ENCODE results near the gene SLC6A13.
"Not testable (repeated sequence)": the region's sequence is repeated elsewhere in the genome, so short reads cannot be mapped to it uniquely, and the experiment has no call there.

The SLC6A13 gene

DNA sequence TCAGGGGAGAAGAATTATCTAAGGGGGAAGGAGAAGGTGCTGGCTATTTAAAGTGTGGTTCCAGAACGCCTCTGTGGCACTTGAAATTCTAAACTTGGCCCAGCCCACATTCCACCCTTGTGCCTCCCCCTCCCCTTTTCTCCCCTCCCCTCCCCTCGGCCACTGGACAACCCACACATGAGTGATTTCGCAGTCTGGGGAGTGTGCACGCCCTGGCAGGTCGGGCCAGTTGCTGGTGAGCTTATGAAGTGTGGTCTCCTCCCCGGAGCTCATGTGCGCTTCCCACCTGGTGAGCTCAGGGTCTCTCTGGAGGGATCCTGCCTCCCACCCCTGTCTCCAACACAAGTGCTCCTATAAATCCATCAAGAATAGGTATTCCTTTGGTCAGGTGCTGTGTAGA is at the start of gene SLC6A13:
TSS of gene SLC6A13 (minus strand) at position 20 of the 400 bp plus-strand sequence. CDS start 2,784 bp downstream, outside the sequence.
- no peak for DNase-seq (ENCODE audit: low read depth)

DNA sequence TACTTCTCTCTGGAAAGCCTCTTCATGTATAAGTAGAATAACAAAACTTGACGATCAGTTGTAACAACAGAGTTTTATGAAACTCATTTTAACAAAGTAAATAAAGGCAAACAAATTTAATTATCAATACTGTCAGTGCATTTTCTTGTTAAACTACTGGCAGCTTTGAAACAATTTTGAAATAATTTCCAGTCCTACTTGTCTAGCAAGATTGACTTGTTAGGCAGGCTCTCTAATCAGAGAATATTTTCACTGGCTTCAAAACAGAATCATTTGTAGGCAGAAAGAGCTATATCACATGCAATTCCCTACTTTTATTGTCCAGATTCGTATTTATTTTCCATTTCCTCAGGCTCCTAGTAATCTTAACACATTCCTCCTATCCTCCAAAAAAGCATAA is 45.9 kb upstream of the SLC6A13 start:
- no peak for DNase-seq (ENCODE audit: low read depth)

- no peak for DNase-seq (ENCODE audit: low read depth)
Observed at GRCh38 chr12:307406-307805, 44.8 kb upstream of the SLC6A13 start.

- no peak for DNase-seq (ENCODE audit: low read depth)
Observed at GRCh38 chr12:304805-305204, 42.2 kb upstream of the SLC6A13 start.

DNA sequence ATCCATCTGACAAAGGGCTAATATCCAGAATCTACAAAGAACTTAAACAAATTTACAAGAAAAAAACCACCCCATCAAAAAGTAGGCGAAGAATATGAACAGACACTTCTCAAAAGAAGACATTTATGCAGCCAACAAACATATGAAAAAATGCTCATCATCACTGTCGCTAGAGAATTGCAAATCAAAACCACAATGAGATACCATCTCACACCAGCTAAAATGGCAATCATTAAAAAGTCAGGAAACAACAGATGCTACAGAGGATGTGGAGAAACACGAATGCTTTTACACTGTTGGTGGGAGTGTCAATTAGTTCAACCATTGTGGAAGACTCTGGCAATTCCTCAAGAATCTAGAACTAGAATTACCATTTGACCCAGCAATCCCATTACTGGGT is 40.1 kb upstream of the SLC6A13 start:
- DNase-seq (ENCODE audit: low read depth) = not testable (repeated sequence)

DNA sequence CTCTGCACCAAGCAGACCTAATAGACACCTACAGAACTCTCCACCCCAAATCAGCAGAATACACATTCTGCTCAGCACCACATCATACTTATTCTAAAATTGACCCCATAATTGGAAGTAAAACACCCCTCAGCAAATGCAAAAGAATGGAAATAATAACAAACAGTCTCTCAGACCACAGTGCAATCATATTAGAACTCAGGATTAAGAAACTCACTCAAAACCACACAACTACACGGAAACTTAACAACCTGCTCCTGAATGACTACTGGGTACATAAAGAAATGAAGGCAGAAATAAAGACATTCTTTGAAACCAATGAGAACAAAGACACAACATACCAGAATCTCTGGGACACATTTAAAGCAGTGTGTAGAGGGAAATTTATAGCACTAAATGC is 37.5 kb upstream of the SLC6A13 start:
- DNase-seq (ENCODE audit: low read depth) = not testable (repeated sequence)

DNA sequence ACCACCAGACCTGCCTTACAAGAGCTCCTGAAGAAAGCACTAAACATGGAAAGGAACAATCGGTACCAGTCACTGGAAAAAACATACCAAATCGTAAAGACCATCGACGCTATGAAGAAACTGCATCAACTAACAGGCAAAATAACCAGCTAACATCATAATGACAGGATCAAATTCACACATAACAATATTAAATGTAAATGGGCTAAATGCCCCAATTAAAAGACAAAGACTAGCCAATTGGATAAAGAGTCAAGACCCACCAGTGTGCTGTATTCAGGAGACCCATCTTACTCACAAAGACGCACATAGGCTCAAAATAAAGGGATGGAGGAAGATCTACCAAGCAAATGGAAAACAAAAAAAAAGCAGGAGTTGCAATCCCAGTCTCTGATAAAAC is 36.9 kb upstream of the SLC6A13 start:
- DNase-seq (ENCODE audit: low read depth) = not testable (repeated sequence)

DNA sequence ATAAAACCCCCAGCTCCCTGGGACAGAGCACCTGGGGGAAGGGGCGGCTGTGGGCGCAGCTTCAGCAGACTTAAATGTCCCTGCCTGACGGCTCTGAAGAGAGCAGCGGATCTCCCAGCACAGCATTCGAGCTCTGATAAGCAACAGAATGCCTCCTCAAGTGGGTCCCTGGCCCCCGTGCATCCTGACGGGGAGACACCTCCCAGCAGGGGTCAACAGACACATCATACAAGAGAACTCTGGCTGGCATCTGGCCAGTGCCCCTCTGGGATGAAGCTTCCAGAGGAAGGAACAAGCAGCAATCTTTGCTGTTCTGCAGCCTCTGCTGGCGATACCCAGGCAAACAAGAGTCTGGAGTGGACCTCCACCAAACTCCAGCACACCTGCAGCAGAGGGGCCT is 35.4 kb upstream of the SLC6A13 start:
- not testable (repeated sequence) for DNase-seq (ENCODE audit: low read depth)

DNA sequence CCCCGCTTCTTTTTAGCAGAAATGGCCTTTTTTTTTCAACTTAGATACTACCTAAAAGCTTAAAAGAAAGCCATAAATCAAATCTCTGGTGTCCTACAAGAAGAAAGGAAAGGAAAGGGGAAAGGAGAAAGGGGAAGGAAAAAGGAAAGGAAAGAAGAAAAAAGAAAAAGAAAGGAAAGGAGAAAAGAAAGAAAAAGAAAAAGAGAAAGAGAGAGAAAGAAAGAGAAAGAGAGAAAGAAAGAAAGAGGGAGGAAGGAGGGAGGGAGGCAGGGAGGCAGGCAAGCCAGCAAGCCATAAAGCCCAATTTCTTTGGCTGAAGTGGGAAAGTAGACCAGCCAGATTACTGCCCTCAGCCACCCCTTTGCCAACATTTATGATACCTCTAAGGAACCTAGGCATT is 32.5 kb upstream of the SLC6A13 start:
- no peak for DNase-seq (ENCODE audit: low read depth)

DNA sequence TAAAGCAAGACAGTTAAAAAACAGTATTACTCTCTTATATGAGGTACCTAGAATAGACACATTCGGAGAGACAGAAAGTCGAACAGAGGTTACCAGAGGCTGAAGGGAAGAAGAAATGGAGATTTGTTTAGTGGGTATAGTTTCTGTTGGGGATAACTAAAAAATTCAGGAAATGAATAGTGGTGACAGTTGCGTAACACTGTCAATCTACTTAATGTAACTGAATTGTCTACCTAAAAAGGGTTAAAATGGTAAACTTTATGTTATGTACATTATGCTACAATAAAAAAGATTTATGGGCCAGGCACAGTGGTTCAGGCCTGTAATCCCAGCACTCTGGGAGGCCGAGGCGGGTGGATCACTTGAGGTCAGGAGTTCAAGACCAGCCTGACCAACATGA is 30.6 kb upstream of the SLC6A13 start:
- DNase-seq (ENCODE audit: low read depth) = no peak

DNA sequence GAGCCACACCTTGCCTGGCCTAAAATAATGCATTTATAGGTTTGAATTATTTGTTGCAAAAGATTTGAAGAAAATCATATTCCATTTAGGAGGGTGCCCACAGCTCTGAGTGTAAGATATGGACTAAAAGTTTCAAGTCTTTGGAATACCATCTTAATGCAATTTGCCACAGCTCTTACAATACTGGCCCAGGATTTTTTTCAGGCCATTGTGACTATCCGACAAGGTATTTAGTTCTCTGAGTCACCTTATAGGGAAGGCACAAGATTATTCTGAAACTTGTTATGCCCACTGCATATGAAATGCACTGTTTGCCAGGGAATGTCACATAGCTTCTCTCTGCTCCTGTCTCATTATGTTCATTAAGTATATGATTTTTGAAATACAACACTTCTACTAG is 29.6 kb upstream of the SLC6A13 start:
- no peak for DNase-seq (ENCODE audit: low read depth)

DNA sequence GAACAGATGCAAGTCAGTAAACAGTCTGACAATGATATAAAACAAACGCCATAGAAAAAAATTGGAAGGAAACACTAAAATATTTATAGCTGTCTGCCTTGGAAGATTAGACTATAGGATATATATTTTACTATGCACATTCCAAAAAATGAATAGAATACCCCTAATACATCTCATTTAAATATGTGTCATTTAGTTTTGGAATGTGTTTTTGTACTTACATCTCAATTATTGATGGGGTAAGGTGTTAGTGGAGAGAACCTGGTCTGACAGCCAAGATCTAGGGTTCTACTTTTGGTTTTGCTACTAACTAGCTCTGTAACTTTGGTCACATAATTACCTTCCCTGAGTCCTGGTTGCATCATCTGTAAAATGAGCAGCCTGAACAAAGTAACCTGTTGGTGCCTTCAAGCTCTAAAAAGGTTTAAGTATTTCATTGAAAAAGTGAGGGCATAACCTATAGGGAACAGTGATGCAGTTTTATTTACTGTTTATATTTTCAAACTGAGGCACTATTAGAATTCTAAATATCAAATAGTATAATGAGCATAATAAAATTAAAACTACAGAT is 28.6 kb upstream of the SLC6A13 start:
- no peak for DNase-seq (ENCODE audit: low read depth)

DNA sequence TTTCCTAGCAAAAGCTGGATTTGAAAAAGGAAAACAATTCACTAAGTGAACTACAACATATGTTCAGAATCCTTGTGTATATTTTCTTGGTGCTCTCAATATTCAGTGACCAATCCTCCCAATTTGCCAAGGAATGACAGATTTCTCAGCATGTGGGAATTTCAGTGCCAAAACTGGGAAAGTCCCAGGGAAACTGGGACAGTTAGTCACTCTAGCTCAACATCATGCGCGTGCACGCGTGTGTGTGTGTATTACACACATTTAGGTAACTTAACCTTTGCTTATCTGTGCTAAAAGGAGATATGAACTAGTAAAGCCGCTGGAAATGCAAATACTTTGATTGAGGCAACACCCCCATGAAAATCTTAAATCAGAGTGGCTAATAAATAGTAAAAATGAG is 26.1 kb upstream of the SLC6A13 start:
- peak; percentile 69 for DNase-seq (ENCODE audit: low read depth)

GRCh38 chr12:286531-287300 is 24.1 kb upstream of the SLC6A13 start:
- DNase-seq (ENCODE audit: low read depth) = no peak

GRCh38 chr12:278046-278445 is 15.4 kb upstream of the SLC6A13 start:
- no peak for DNase-seq (ENCODE audit: low read depth)

- no peak for DNase-seq (ENCODE audit: low read depth)
Observed at GRCh38 chr12:275812-276211, 13.2 kb upstream of the SLC6A13 start.

- DNase-seq (ENCODE audit: low read depth) = no peak
Observed at GRCh38 chr12:273382-273781, 10.7 kb upstream of the SLC6A13 start.

DNA sequence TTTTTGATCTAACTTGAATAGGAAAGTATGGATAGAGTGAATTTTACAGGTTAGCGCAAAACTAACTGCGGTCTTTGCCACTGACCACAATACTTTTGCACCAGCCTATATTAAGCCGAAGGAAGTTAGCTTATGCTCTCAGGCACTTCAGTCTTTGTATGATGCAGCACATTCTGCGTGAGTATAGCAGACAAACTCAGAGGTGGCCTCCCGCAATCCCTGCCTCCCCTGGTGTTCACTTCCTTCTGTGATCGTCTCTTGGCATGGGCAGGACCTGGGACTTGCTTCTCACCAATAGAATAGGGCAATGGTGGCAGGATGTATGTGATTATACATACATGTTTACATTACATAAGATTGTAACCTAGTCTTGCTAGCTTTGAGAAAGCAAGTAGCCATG is 10.3 kb upstream of the SLC6A13 start:
- no peak for DNase-seq (ENCODE audit: low read depth)

DNA sequence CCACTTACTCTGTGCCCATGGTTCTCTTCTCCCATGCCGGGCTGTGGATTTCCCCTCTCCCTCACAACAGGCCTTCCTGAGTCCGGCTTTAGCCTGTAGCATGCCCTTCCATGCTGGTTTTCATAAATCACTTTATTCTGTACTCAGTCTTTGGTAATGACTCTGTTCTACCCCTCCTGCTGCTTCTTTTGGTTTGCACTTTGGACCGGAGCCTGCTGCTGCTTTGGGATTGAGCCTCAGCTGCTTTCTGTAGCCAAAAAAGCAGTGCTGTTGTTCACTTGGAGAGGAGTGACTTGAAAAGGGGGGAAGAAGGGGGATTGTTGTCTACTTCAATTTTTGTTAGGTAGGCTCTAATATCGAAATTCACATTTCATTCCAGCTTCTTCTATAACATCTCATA is 8.5 kb upstream of the SLC6A13 start:
- no peak for DNase-seq (ENCODE audit: low read depth)

DNA sequence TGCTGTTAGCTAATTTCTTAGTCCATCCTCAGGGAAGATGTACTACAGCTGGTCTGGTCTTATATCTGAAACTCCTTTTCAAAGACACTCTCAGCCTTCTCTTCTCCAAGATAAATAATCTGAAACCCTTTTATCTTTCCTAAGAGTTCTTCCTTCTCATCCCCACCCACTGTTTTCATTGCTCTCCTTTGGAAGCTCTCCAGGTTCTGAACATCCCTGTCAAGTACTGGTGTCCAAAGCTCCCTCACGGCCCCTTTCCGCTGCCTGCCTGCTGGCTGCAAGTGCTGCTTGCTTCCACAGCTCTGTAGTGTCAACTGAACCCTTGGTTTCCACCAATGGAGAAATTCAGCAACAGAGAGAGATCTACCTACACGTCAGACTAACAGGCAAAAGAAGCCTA is 6.6 kb upstream of the SLC6A13 start:
- DNase-seq (ENCODE audit: low read depth) = no peak

GRCh38 chr12:268483-268840 is 5.8 kb upstream of the SLC6A13 start:
- DNase-seq (ENCODE audit: low read depth) = no peak

DNA sequence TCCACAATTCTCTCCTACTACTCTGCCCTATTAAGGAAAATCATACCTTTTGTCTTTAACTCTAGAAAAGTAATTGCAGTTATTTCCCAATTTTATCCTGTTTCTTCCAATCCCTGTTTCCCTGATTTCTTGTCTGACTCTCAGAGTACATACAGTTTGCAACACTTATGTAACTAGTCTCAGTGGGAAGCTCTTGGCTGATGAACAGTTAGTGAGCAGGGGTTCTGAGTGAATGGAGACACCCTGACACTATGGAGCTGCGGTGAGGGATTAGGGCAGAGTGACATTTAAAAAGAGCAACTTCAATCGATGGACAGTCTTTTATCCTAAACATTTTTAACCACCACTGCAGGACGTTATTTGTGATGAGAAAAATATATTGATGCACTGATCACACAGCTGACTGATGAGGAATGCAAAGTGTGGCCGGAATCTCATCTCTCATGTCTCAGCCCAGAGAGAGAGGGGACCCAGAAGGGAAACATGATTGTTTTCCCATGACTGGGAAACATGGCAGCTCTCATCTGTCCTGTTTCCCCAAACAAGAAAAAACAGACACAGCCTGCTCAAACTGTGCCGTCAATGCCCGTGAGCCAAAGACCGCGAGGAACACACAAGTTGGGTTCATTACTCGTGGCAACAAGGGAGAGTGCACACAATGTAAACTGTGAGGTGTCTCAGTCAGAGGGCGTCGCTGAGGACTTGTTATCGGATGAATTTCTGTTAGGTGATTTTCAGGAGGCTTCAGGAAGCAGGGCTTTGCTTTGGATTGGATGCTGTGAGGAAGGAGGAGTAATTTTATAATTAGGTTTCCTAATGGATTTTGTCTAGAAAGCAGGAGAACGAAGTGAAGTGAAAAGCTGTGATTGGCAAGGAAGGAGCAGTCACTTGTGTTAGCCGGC is 5.2 kb upstream of the SLC6A13 start:
- no peak for DNase-seq (ENCODE audit: low read depth)

GRCh38 chr12:265096-265495 is 2.5 kb upstream of the SLC6A13 start:
- no peak for DNase-seq (ENCODE audit: low read depth)
